Spleen (tissue), 11 donors: ENCODE measurements around the gene INTS3. TPM values are rescaled to one million over a fixed set of nuclear protein-coding genes. Genes with fewer than 3 reads are reported as not detected.

Source experiments
- DNase-seq: peaks from one replicate; pipeline ENCODE4 v3.0.0-alpha.2; 2020
- H3K27ac ChIP-seq, 8 donors: fragments of 200-600 bp; sonication (generic) in 7 of 8; 1 replicate in 4 of 8; 2 replicates in 4 of 8; pipeline versions ENCODE4 v1.5.0 to v1.8.0; 2016 to 2021; ENCODE audit warnings: inconsistent platforms in 4 of 8, mild to moderate bottlenecking in 4 of 8, moderate library complexity in 1 of 8
- H3K27me3 ChIP-seq, 7 donors: fragments of 200-600 bp; sonication (generic) in 6 of 7; replicated peaks in 1 of 7; 1 replicate in 4 of 7; 2 replicates in 3 of 7; pipeline versions ENCODE4 v1.5.0 to v1.8.0; 2016 to 2021; ENCODE audit warnings: inconsistent platforms in 3 of 7, mild to moderate bottlenecking in 1 of 7
- H3K36me3 ChIP-seq, 6 donors: fragments of 200-600 bp; sonication (generic) in 5 of 6; 1 replicate in 4 of 6; 2 replicates in 2 of 6; pipeline versions ENCODE4 v1.5.0 to v1.8.0; 2016 to 2021; ENCODE audit warnings: inconsistent platforms in 2 of 6
- H3K4me1 ChIP-seq, 6 donors: fragments of 200-600 bp; sonication (generic) in 5 of 6; 1 replicate in 3 of 6; 2 replicates in 3 of 6; pipeline versions ENCODE4 v1.5.0 to v1.8.0; 2016 to 2021; ENCODE audit warnings: inconsistent platforms in 3 of 6
- H3K4me3 ChIP-seq, 8 donors: fragments of 200-600 bp; sonication (generic) in 7 of 8; 1 replicate in 4 of 8; 2 replicates in 4 of 8; pipeline versions ENCODE4 v1.5.0 to v1.8.0; 2016 to 2021; ENCODE audit warnings: inconsistent platforms in 4 of 8, mild to moderate bottlenecking in 4 of 8, moderate library complexity in 2 of 8
- H3K9me3 ChIP-seq, 8 donors: fragments of 200-600 bp; sonication (generic) in 7 of 8; 1 replicate in 4 of 8; 2 replicates in 4 of 8; pipeline versions ENCODE4 v1.5.0 to v1.8.0; 2016 to 2021; ENCODE audit warnings: inconsistent platforms in 4 of 8
- POLR2A ChIP-seq, 3 donors: fragments of 450-650 bp; IDR thresholded peaks; one replicate each; pipeline ENCODE4 v1.5.1; 2017; ENCODE audit warnings: antibody characterized with exemption in 3 of 3, mild to moderate bottlenecking in 1 of 3
- POLR2AphosphoS5 ChIP-seq, 3 donors: sonication (generic); formaldehyde crosslinking; IDR thresholded peaks; one replicate each; pipeline ENCODE4 v1.5.1; 2017; ENCODE audit warnings: antibody characterized with exemption in 3 of 3
- WGBS, 5 donors: extraction: QIAGEN DNeasy Blood & Tissue Kit in 3 of 5; methylation state at CpG; one replicate each; pipeline versions ENCODE4 v1.1.5 to v1.1.7; 2013 to 2018; 5-methylcytosine and 5-hydroxymethylcytosine counted together
- intact Hi-C: fragments of 100-400 bp; cut with DNase I; formaldehyde crosslinking; loops from one replicate; pipeline ENCODE4 v1.15.0; 2023; ENCODE audit warnings: low total_unique reads
- polyA plus RNA-seq, 3 donors: library from polyadenylated mRNA; stranded (reverse); fragments of 200-250 nt; gene quantifications; one replicate each; pipeline ENCODE4 v1.2.1, GENCODE V29; 2013
- total RNA-seq, 7 donors: library from RNA; depleted of rRNA in 3 of 7; stranded (reverse); fragments of >200 nt in 3 of 7; fragmentation: NEBNext Ultra II Directional in 4 of 7; extraction: Animal tissue kit (Norgen Biotek cat#: 25700) in 4 of 7; gene quantifications; one replicate each; pipeline versions ENCODE4 v1.1.0 to v1.2.1, GENCODE V29; 2016 to 2021
- TF ChIP-seq, protein P1 (sequence below), 11 experiments: fragments of 200-600 bp in 7 of 11; fragments of 450-650 bp in 4 of 11; sonication (generic) in 4 of 11; IDR thresholded peaks in 8 of 11; conservative IDR thresholded peaks in 3 of 11; 1 replicate in 7 of 11; 2 replicates in 4 of 11; pipeline versions ENCODE4 v1.4.0 to v1.8.0; 2016 to 2021; ENCODE audit warnings: antibody characterized with exemption in 11 of 11, inconsistent platforms in 4 of 11, mild to moderate bottlenecking in 1 of 11
- donor health status: healthy with polysubstance abuse.
- donor health status: DM: no; HTN: no; CAD: no; lungs with moderate emphysema.
- donor health status: DM: no; HTN: no; CAD: no.
- donor health status: Bipolar disorder and iron deficiency.
- donor health status: healthy.
- donor health status: DM: no; HTN: no; CAD: no.
- donor health status: DM: yes; HTN: yes; CAD: no.

INTS3 gene
- total and polyA plus RNA-seq, 10 donors, result 24.7 to 66.2 (median 47.9) TPM

- H3K27me3 ChIP-seq, result no peaks in the 10 kb centered on the region
- WGBS, 5 donors, result 93 to 98% (median 96%) methylated on average over 6 to 11 of the region's 11 CpGs
- H3K27ac ChIP-seq, result no peak overlapping the region
- H3K36me3 ChIP-seq, result peaks cover 3 to 100% (median 75%) of the 10 kb centered on the region in 6 donors
- H3K9me3 ChIP-seq, result no peaks in the 10 kb centered on the region
- DNase-seq, result peak; percentile 64
- TF ChIP-seq, protein P1, sequence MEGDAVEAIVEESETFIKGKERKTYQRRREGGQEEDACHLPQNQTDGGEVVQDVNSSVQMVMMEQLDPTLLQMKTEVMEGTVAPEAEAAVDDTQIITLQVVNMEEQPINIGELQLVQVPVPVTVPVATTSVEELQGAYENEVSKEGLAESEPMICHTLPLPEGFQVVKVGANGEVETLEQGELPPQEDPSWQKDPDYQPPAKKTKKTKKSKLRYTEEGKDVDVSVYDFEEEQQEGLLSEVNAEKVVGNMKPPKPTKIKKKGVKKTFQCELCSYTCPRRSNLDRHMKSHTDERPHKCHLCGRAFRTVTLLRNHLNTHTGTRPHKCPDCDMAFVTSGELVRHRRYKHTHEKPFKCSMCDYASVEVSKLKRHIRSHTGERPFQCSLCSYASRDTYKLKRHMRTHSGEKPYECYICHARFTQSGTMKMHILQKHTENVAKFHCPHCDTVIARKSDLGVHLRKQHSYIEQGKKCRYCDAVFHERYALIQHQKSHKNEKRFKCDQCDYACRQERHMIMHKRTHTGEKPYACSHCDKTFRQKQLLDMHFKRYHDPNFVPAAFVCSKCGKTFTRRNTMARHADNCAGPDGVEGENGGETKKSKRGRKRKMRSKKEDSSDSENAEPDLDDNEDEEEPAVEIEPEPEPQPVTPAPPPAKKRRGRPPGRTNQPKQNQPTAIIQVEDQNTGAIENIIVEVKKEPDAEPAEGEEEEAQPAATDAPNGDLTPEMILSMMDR (IDR thresholded peaks at IDR 0.05 in 8 of 11, conservative IDR thresholded peaks at IDR 0.05 in 3 of 11), result no peak
- TF ChIP-seq POLR2AphosphoS5 (IDR thresholded peaks at IDR 0.05), result peak in 1 of 3 donors; percentile 31
- H3K4me1 ChIP-seq, result peaks cover 10 to 40% (median 26%) of the 10 kb centered on the region in 6 donors
- H3K4me3 ChIP-seq, result no peak overlapping the region
- intact Hi-C loops, result no loop called here
Observed at GRCh38 chr1:153767519-153767918, 39.7 kb downstream of the INTS3 start.

GRCh38 chr1:153768316-153769181 lies 40.7 kb downstream of the INTS3 start:
- H3K4me3 ChIP-seq, result no peak overlapping the region
- peaks cover 3 to 100% (median 70%) of the 10 kb centered on the region in 6 donors for H3K36me3 ChIP-seq
- peak; percentile 24 for DNase-seq
- peaks cover 10 to 40% (median 29%) of the 10 kb centered on the region in 6 donors for H3K4me1 ChIP-seq
- H3K9me3 ChIP-seq, result no peaks in the 10 kb centered on the region
- intact Hi-C loops, result no loop called here
- peak overlapping the region in 1 of 8 donors; percentile 19 for H3K27ac ChIP-seq
- 81 to 95% (median 86%) methylated on average over 4 of the region's 4 CpGs for WGBS, 5 donors
- TF ChIP-seq POLR2AphosphoS5 (IDR thresholded peaks at IDR 0.05) (no peak), POLR2A (IDR thresholded peaks at IDR 0.05) (no peak)
- TF ChIP-seq, protein P1 (IDR thresholded peaks at IDR 0.05 in 8 of 11, conservative IDR thresholded peaks at IDR 0.05 in 3 of 11), result no peak
- H3K27me3 ChIP-seq, result no peaks in the 10 kb centered on the region

- Histone ChIP-seq H3K27ac (peak overlapping the region in 1 of 8 donors; percentile 19), H3K27me3 (no peaks in the 10 kb centered on the region), H3K36me3 (peaks cover 3 to 93% (median 63%) of the 10 kb centered on the region in 6 donors), H3K9me3 (no peaks in the 10 kb centered on the region), H3K4me1 (peaks cover 10 to 42% (median 35%) of the 10 kb centered on the region in 6 donors), H3K4me3 (no peak overlapping the region)
- no peak for DNase-seq
- TF ChIP-seq, protein P1 (IDR thresholded peaks at IDR 0.05 in 8 of 11, conservative IDR thresholded peaks at IDR 0.05 in 3 of 11), result no peak
- TF ChIP-seq POLR2AphosphoS5 (IDR thresholded peaks at IDR 0.05), result no peak
- TF ChIP-seq POLR2A (IDR thresholded peaks at IDR 0.05), result no peak
- WGBS, 5 donors, result 73 to 90% (median 82%) methylated on average over 3 of the region's 3 CpGs
- intact Hi-C loops, result no loop called here
Observed at GRCh38 chr1:153769221-153769620, 41.4 kb downstream of the INTS3 start.

DNA sequence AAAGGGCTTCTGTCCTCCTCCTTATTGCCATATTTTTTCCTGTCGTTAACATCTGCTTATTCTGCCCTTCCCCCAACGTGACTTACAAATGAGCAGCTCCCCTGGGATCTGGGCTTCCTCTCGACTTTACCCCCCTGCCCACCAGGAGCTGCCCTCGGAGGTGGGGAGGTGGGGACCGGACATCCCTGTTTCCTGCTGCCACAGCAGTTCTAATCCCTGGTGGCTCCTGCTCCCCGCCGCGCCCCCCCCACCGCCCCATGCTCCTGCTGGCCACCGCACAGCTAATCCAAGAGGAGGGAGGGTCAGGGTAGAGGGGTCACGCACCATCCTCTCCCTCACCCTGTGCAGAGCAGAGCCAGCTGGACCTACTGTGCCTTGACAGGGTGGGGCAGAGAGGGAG lies 42.9 kb downstream of the INTS3 start:
- intact Hi-C loops, result no loop called here
- 50 to 65% (median 54%) methylated on average over 10 to 11 of the region's 11 CpGs for WGBS, 5 donors
- Histone ChIP-seq H3K36me3 (peaks cover 3 to 78% (median 48%) of the 10 kb centered on the region in 6 donors), H3K4me3 (no peak overlapping the region), H3K27ac (peak overlapping the region in 2 of 8 donors; percentile 48 to 61), H3K4me1 (peaks cover 19 to 58% (median 47%) of the 10 kb centered on the region in 6 donors), H3K27me3 (no peaks in the 10 kb centered on the region), H3K9me3 (no peaks in the 10 kb centered on the region)
- peak; percentile 58 for DNase-seq
- TF ChIP-seq, protein P1 (IDR thresholded peaks at IDR 0.05 in 8 of 11, conservative IDR thresholded peaks at IDR 0.05 in 3 of 11), result no peak
- TF ChIP-seq POLR2AphosphoS5 (IDR thresholded peaks at IDR 0.05), result peak in 1 of 3 donors; percentile 17
